Superior temporal gyrus (tissue), 1 donor: Measurements from ENCODE around the gene PRKAG2.
A peak's percentile ranks its signal among the peaks of the same experiment; 100 is the strongest.

Experiments used
- DNase-seq: peaks from one replicate; pipeline ENCODE4 v3.0.0-alpha.2; 2016; ENCODE audit errors: extremely low spot score

Gene PRKAG2

GRCh38 chr7:151900986-151901621 lies 24.2 kb upstream of the PRKAG2 start:
- DNase-seq: no peak

GRCh38 chr7:151900591-151900985 lies 23.7 kb upstream of the PRKAG2 start:
- no peak for DNase-seq

- no peak for DNase-seq
Observed at GRCh38 chr7:151899513-151900360, 22.8 kb upstream of the PRKAG2 start.

- DNase-seq: no peak
Observed at GRCh38 chr7:151897951-151898686, 21.2 kb upstream of the PRKAG2 start.

- DNase-seq: peak; percentile 32
Observed at GRCh38 chr7:151897161-151897731, 20.3 kb upstream of the PRKAG2 start.

GRCh38 chr7:151896486-151896885 lies 19.6 kb upstream of the PRKAG2 start:
- DNase-seq: no peak

- no peak for DNase-seq
Observed at GRCh38 chr7:151896086-151896485, 19.2 kb upstream of the PRKAG2 start.

- DNase-seq: peak; percentile 67
Observed at GRCh38 chr7:151895631-151896031, 18.7 kb upstream of the PRKAG2 start.

- DNase-seq: no peak
Observed at GRCh38 chr7:151895008-151895630, 18.2 kb upstream of the PRKAG2 start.

- no peak for DNase-seq
Observed at GRCh38 chr7:151894111-151895007, 17.4 kb upstream of the PRKAG2 start.

GRCh38 chr7:151893405-151893923 lies 16.5 kb upstream of the PRKAG2 start:
- DNase-seq: no peak

GRCh38 chr7:151891753-151892152 lies 14.8 kb upstream of the PRKAG2 start:
- DNase-seq: no peak

- DNase-seq: no peak
Observed at GRCh38 chr7:151891182-151891581, 14.3 kb upstream of the PRKAG2 start.

- DNase-seq: no peak
Observed at GRCh38 chr7:151890355-151891004, 13.6 kb upstream of the PRKAG2 start.

GRCh38 chr7:151889406-151890354 lies 12.8 kb upstream of the PRKAG2 start:
- no peak for DNase-seq

GRCh38 chr7:151888079-151889067 lies 11.5 kb upstream of the PRKAG2 start:
- DNase-seq: no peak

GRCh38 chr7:151886783-151887182 lies 9.9 kb upstream of the PRKAG2 start:
- DNase-seq: no peak

GRCh38 chr7:151885202-151885580 lies 8.3 kb upstream of the PRKAG2 start:
- no peak for DNase-seq
